ENCODE data around the gene PRXL2B. TPM values are rescaled to one million over a fixed set of nuclear protein-coding genes. Genes with fewer than 3 reads are reported as not detected.
"Not testable (repeated sequence)": the region's sequence is repeated elsewhere in the genome, so short reads cannot be mapped to it uniquely, and the experiment has no call there.

PRXL2B gene
- total RNA-seq, 1 experiment from 2014 or later = 34.8 TPM

DNA sequence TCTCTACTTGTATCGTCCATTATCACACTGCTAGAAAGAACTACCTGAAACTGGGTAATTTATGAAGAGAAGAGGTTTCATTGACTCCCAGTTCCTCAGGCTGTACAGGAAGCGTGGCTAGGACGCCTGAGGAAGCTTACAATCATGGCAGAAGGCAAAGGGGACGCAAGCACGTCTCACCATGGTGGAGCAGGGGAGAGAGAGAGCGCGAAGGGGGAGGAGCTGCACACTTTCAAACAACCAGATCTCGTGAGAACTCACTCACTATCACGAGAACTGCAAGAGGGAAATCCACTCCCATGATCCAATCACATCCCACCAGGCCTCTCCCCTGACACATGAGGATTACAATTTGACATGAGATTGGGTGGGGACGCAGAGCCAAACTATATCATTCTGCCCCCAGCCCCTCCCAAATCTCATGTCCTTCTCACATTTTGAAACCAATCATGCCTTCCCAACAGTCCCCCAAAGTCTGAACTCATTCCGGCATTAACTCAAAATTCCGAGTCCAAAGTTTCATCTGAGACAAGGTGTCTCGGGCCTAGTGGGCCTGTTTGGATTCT is 38.2 kb downstream of the PRXL2B start:
- no peak for TF ChIP-seq EZH2 (IDR thresholded peaks at IDR 0.05; ENCODE audit: borderline replicate concordance, low read depth, low read length, poor library complexity, severe bottlenecking)
- TF ChIP-seq, protein P1, sequence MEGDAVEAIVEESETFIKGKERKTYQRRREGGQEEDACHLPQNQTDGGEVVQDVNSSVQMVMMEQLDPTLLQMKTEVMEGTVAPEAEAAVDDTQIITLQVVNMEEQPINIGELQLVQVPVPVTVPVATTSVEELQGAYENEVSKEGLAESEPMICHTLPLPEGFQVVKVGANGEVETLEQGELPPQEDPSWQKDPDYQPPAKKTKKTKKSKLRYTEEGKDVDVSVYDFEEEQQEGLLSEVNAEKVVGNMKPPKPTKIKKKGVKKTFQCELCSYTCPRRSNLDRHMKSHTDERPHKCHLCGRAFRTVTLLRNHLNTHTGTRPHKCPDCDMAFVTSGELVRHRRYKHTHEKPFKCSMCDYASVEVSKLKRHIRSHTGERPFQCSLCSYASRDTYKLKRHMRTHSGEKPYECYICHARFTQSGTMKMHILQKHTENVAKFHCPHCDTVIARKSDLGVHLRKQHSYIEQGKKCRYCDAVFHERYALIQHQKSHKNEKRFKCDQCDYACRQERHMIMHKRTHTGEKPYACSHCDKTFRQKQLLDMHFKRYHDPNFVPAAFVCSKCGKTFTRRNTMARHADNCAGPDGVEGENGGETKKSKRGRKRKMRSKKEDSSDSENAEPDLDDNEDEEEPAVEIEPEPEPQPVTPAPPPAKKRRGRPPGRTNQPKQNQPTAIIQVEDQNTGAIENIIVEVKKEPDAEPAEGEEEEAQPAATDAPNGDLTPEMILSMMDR (conservative IDR thresholded peaks at IDR 0.05; ENCODE audit: low read depth, low read length) = no peak
- no peak overlapping the region for H3K4me3 ChIP-seq (ENCODE audit: low read depth, low read length, poor library complexity, severe bottlenecking)
- H3K4me1 ChIP-seq (ENCODE audit: insufficient read depth, low read length, poor library complexity, severe bottlenecking) = no peaks in the 10 kb centered on the region
- no TSS peak for BruUV-seq (replicated peaks)
- intact Hi-C loops (cut with micrococcal nuclease; ENCODE audit: unreplicated experiment) = no loop called here
- H3K27me3 ChIP-seq (replicated peaks; ENCODE audit: insufficient read depth, low read depth, low read length, poor library complexity) = peaks cover 57% of the 10 kb centered on the region
- no peaks in the 10 kb centered on the region for H3K9me3 ChIP-seq (ENCODE audit: low read depth, low read length, poor library complexity, severe bottlenecking)
- no peak overlapping the region for H3K27ac ChIP-seq (ENCODE audit: low read depth, low read length, poor library complexity, severe bottlenecking)
- ChIA-PET CTCF (no interaction called here), POLR2A (ENCODE audit: low non-redundant PET) (no interaction called here)
- no peak for DNase-seq (ENCODE audit: low spot score)
- no peaks in the 10 kb centered on the region for H3K36me3 ChIP-seq (ENCODE audit: insufficient read depth, low read length, poor library complexity, severe bottlenecking)

DNA sequence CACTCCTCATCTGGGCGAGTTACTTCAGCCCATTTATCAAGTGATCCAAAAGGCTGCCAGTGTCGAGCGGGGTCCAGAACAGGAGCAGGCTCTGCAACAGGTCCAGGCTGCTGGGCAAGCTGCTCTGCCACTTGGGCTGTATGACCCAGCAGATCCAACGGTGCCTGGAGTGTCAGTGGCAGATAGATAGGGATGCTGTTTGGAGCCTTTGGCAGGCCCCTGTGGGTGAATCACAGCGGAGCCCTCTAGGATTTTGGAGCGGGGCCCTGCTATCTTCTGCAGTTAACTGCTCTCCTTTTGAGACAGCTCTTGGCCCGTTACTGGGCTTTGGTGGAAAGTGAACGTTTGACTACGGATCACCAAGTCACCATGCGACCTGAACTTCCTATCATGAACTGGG is 38.7 kb downstream of the PRXL2B start:
- Histone ChIP-seq H3K4me3 (ENCODE audit: low read depth, low read length, poor library complexity, severe bottlenecking) (no peak overlapping the region), H3K36me3 (ENCODE audit: insufficient read depth, low read length, poor library complexity, severe bottlenecking) (no peaks in the 10 kb centered on the region), H3K27ac (ENCODE audit: low read depth, low read length, poor library complexity, severe bottlenecking) (no peak overlapping the region), H3K4me1 (ENCODE audit: insufficient read depth, low read length, poor library complexity, severe bottlenecking) (no peaks in the 10 kb centered on the region), H3K27me3 (replicated peaks; ENCODE audit: insufficient read depth, low read depth, low read length, poor library complexity) (peaks cover 55% of the 10 kb centered on the region), H3K9me3 (ENCODE audit: low read depth, low read length, poor library complexity, severe bottlenecking) (no peaks in the 10 kb centered on the region)
- POLR2A ChIA-PET (ENCODE audit: low non-redundant PET) = no interaction called here
- BruUV-seq (replicated peaks) = no TSS peak
- CTCF ChIA-PET = no interaction called here
- intact Hi-C loops (cut with micrococcal nuclease; ENCODE audit: unreplicated experiment) = no loop called here
- no peak for DNase-seq (ENCODE audit: low spot score)
- no peak for TF ChIP-seq EZH2 (IDR thresholded peaks at IDR 0.05; ENCODE audit: borderline replicate concordance, low read depth, low read length, poor library complexity, severe bottlenecking)
- TF ChIP-seq, protein P1 (conservative IDR thresholded peaks at IDR 0.05; ENCODE audit: low read depth, low read length) = no peak

DNA sequence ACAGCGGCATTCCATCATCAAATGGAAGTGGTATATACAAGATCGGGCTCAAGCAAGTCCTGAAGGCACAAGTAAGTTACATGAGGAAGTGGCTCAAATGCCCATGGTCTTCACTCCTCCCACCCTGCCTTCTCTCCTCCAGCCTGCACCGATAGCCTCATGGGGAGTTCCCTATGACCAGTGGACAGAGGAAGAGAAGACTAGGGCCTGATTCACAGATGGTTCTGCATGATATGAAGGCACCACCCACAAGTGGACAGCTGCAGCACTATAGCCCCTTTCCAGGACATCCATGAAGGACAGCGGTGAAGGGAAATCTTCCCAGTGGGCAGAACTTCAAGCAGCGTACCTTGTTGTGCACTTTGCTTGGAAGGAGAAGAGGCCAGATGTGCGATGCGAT is 39.2 kb downstream of the PRXL2B start:
- H3K27ac ChIP-seq (ENCODE audit: low read depth, low read length, poor library complexity, severe bottlenecking); H3K4me1 ChIP-seq (ENCODE audit: insufficient read depth, low read length, poor library complexity, severe bottlenecking); intact Hi-C loops (cut with micrococcal nuclease; ENCODE audit: unreplicated experiment); POLR2A ChIA-PET (ENCODE audit: low non-redundant PET); CTCF ChIA-PET; BruUV-seq (replicated peaks); DNase-seq (ENCODE audit: low spot score); H3K9me3 ChIP-seq (ENCODE audit: low read depth, low read length, poor library complexity, severe bottlenecking); H3K4me3 ChIP-seq (ENCODE audit: low read depth, low read length, poor library complexity, severe bottlenecking); H3K36me3 ChIP-seq (ENCODE audit: insufficient read depth, low read length, poor library complexity, severe bottlenecking): not testable (repeated sequence)
- peaks cover 51% of the 10 kb centered on the region for H3K27me3 ChIP-seq (replicated peaks; ENCODE audit: insufficient read depth, low read depth, low read length, poor library complexity)

DNA sequence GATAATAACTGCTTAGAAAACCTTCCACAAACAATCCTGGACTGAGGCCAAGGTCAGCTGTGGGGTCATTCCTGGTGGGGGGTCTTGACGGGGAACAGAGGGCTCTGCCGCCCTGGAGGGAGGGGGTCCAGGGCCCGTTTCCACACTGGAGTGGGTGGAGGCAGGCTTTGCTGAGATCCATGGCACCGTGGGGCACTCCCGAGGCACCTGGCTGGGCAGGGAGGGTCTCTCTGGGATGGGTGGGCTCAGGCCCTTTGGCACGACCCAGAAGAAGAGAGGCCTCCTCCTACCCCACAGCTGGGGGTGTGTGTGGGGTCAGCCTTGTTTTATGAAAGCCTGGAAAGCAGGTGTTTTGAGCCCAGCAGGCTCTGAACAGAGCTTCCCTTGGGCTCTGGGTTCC is 41.2 kb downstream of the PRXL2B start:
- H3K36me3 ChIP-seq (ENCODE audit: insufficient read depth, low read length, poor library complexity, severe bottlenecking) = no peaks in the 10 kb centered on the region
- no peak for TF ChIP-seq EZH2 (IDR thresholded peaks at IDR 0.05; ENCODE audit: borderline replicate concordance, low read depth, low read length, poor library complexity, severe bottlenecking)
- TF ChIP-seq, protein P1 (conservative IDR thresholded peaks at IDR 0.05; ENCODE audit: low read depth, low read length) = no peak
- H3K4me3 ChIP-seq (ENCODE audit: low read depth, low read length, poor library complexity, severe bottlenecking) = no peak overlapping the region
- H3K9me3 ChIP-seq (ENCODE audit: low read depth, low read length, poor library complexity, severe bottlenecking) = no peaks in the 10 kb centered on the region
- CTCF ChIA-PET = no interaction called here
- H3K27ac ChIP-seq (ENCODE audit: low read depth, low read length, poor library complexity, severe bottlenecking) = no peak overlapping the region
- BruUV-seq (replicated peaks) = no TSS peak
- POLR2A ChIA-PET (ENCODE audit: low non-redundant PET) = no interaction called here
- DNase-seq (ENCODE audit: low spot score) = no peak
- peaks cover 50% of the 10 kb centered on the region for H3K27me3 ChIP-seq (replicated peaks; ENCODE audit: insufficient read depth, low read depth, low read length, poor library complexity)
- no peaks in the 10 kb centered on the region for H3K4me1 ChIP-seq (ENCODE audit: insufficient read depth, low read length, poor library complexity, severe bottlenecking)
- intact Hi-C loops (cut with micrococcal nuclease; ENCODE audit: unreplicated experiment) = no loop called here
